Left lung (tissue), 10 donors: ENCODE measurements around the gene ARF6. TPM values are rescaled to one million over a fixed set of nuclear protein-coding genes. Genes with fewer than 3 reads are reported as not detected.

Experiments
- ATAC-seq: fragments of 200-7000 bp; cut with Tn5 transposase; one replicate; pipeline ENCODE4 v1.9.1; 2020; ENCODE audit warnings: moderate library complexity
- DNase-seq, 4 donors: peaks; one replicate each; pipeline ENCODE4 v3.0.0-alpha.2; 2013 to 2020
- H3K27ac ChIP-seq, 2 donors: fragments of 200-600 bp; sonication (generic) in 1 of 2; one replicate each; pipeline versions ENCODE4 v1.5.0 to v1.8.0; 2020 to 2021
- H3K27me3 ChIP-seq, 2 donors: fragments of 200-600 bp; sonication (generic) in 1 of 2; one replicate each; pipeline versions ENCODE4 v1.5.0 to v1.8.0; 2020 to 2021
- H3K36me3 ChIP-seq, 2 donors: fragments of 200-600 bp; sonication (generic) in 1 of 2; one replicate each; pipeline versions ENCODE4 v1.5.0 to v1.8.0; 2020 to 2021
- H3K4me1 ChIP-seq, 2 donors: fragments of 200-600 bp; one replicate each; pipeline ENCODE4 v1.8.0; 2021
- H3K4me3 ChIP-seq, 2 donors: fragments of 200-600 bp; sonication (generic) in 1 of 2; one replicate each; pipeline versions ENCODE4 v1.5.0 to v1.8.0; 2020 to 2021; ENCODE audit warnings: mild to moderate bottlenecking in 1 of 2
- H3K9me3 ChIP-seq, 2 donors: fragments of 200-600 bp; sonication (generic) in 1 of 2; one replicate each; pipeline versions ENCODE4 v1.5.0 to v1.8.0; 2020 to 2021
- CTCF ChIP-seq, 2 donors: fragments of 200-600 bp; sonication (generic) in 1 of 2; IDR thresholded peaks; one replicate each; pipeline versions ENCODE4 v1.5.0 to v1.8.0; 2021; ENCODE audit warnings: antibody characterized with exemption in 2 of 2
- intact Hi-C, 2 donors: fragments of 100-400 bp; cut with DNase I; formaldehyde crosslinking; loops; one replicate each; pipeline versions ENCODE4 v1.11.2 to v1.14.2; 2022
- polyA plus RNA-seq, 6 donors: library from polyadenylated mRNA; unstranded; fragments of 120-200 nt; gene quantifications; one replicate each; pipeline ENCODE4 v1.2.1, GENCODE V29; 2013; ENCODE audit not compliant: insufficient read length in 6 of 6
- total RNA-seq, 2 donors: library from RNA; stranded (reverse); fragmentation: NEBNext Ultra II Directional; extraction: Animal tissue kit (Norgen Biotek cat#: 25700); gene quantifications; one replicate each; pipeline ENCODE4 v1.2.1, GENCODE V29; 2021
- donor health status: DM: no; HTN: yes; CAD: no.
- donor health status: DM: no; HTN: no; CAD: no.

The ARF6 gene
- total and polyA plus RNA-seq, 8 donors: 46.8 to 89.0 (median 54.7) TPM

GRCh38 chr14:49918706-49919105 lies 25.8 kb downstream of the ARF6 start:
- no peaks in the 10 kb centered on the region for H3K9me3 ChIP-seq
- intact Hi-C loops: no loop called here
- no peak for ATAC-seq
- DNase-seq: no peak
- TF ChIP-seq CTCF (IDR thresholded peaks at IDR 0.05): no peak
- no peaks in the 10 kb centered on the region for H3K27me3 ChIP-seq
- H3K36me3 ChIP-seq: no peaks in the 10 kb centered on the region
- H3K27ac ChIP-seq: no peak overlapping the region
- H3K4me3 ChIP-seq: no peak overlapping the region
- H3K4me1 ChIP-seq: no peaks in the 10 kb centered on the region

- Histone ChIP-seq H3K4me1 (no peaks in the 10 kb centered on the region), H3K27ac (no peak overlapping the region), H3K36me3 (no peaks in the 10 kb centered on the region), H3K9me3 (no peaks in the 10 kb centered on the region), H3K27me3 (no peaks in the 10 kb centered on the region), H3K4me3 (no peak overlapping the region)
- no peak for TF ChIP-seq CTCF (IDR thresholded peaks at IDR 0.05)
- no peak for DNase-seq
- ATAC-seq: no peak
- intact Hi-C loops: no loop called here
Measured at GRCh38 chr14:49919825-49920659, 27.2 kb downstream of the ARF6 start.

GRCh38 chr14:49920935-49921334 lies 28.1 kb downstream of the ARF6 start:
- intact Hi-C loops: no loop called here
- DNase-seq: no peak
- no peaks in the 10 kb centered on the region for H3K4me1 ChIP-seq
- no peaks in the 10 kb centered on the region for H3K27me3 ChIP-seq
- ATAC-seq: peak; percentile 45
- H3K36me3 ChIP-seq: no peaks in the 10 kb centered on the region
- no peak overlapping the region for H3K27ac ChIP-seq
- no peak for TF ChIP-seq CTCF (IDR thresholded peaks at IDR 0.05)
- H3K4me3 ChIP-seq: no peak overlapping the region
- no peaks in the 10 kb centered on the region for H3K9me3 ChIP-seq

GRCh38 chr14:49921401-49921800 lies 28.5 kb downstream of the ARF6 start:
- no peak for TF ChIP-seq CTCF (IDR thresholded peaks at IDR 0.05)
- H3K4me3 ChIP-seq: no peak overlapping the region
- H3K4me1 ChIP-seq: no peaks in the 10 kb centered on the region
- intact Hi-C loops: no loop called here
- no peaks in the 10 kb centered on the region for H3K27me3 ChIP-seq
- no peak for ATAC-seq
- H3K36me3 ChIP-seq: no peaks in the 10 kb centered on the region
- H3K9me3 ChIP-seq: no peaks in the 10 kb centered on the region
- DNase-seq: no peak
- no peak overlapping the region for H3K27ac ChIP-seq

- Histone ChIP-seq H3K36me3 (no peaks in the 10 kb centered on the region), H3K9me3 (no peaks in the 10 kb centered on the region), H3K4me1 (no peaks in the 10 kb centered on the region), H3K4me3 (no peak overlapping the region), H3K27ac (no peak overlapping the region), H3K27me3 (no peaks in the 10 kb centered on the region)
- DNase-seq (no peak), ATAC-seq (no peak)
- intact Hi-C loops: no loop called here
- TF ChIP-seq CTCF (IDR thresholded peaks at IDR 0.05): no peak
Measured at GRCh38 chr14:49923442-49923841, 30.6 kb downstream of the ARF6 start.
